ENCODE measurements around the gene WFS1. TPM values are rescaled to one million over a fixed set of nuclear protein-coding genes. Genes with fewer than 3 reads are reported as not detected.

WFS1 gene
- total and polyA plus RNA-seq, 2 of the 4 experiments (the other 2 are of a cell fraction) = 9.7 to 42.4 TPM

DNA sequence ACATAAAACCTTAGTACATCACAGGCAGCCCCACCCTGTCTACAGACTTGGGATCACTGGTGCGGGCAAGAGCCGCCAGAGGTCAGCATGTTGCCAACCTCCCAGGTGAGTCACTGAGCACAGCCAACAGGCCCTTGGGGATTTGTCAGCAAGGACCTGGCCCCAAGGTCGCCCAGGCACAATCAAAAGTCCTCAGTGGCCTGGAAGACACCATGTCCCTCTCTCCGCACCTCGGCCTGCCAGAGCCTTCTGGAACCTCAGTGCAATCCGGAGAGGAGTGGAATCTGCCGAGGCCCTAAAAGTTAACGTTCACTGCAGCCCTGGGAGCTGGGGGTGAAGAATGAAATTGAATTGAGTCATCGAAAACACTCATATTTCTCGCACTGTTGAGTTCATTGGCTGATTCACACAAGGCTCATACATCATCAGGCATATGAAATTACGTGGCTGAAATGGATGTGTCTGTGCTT is 74.3 kb downstream of the WFS1 start:
- H4K20me1 ChIP-seq (ENCODE audit: insufficient read depth, low read length) = no peaks in the 10 kb centered on the region
- POLR2A ChIA-PET (ENCODE audit: unreplicated experiment) = no interaction called here
- H2BK120ac ChIP-seq (ENCODE audit: low read depth, low read length) = no peak overlapping the region
- DNase-seq (peak; percentile 80), ATAC-seq (ENCODE audit: low read depth) (peak; percentile 87)
- H3K79me1 ChIP-seq (ENCODE audit: low read depth in 1 of 2, low read length in 2 of 2) = no peaks in the 10 kb centered on the region
- H3K4me3 ChIP-seq (ENCODE audit: insufficient read depth, low read depth, low read length) = no peak overlapping the region
- H3K9me3 ChIP-seq (ENCODE audit: control insufficient read depth, insufficient read depth, low read length) = no peaks in the 10 kb centered on the region
- in situ Hi-C loops (cut with MboI; ENCODE audit: low sequenced_read_pairs) (no loop called here), dilution Hi-C loops (cut with HindIII; ENCODE audit: low sequenced_read_pairs, unreplicated experiment) (no loop called here), intact Hi-C loops (cut with micrococcal nuclease) (no loop called here)
- H3K4me2 ChIP-seq (ENCODE audit: low read depth, low read length) = no peak overlapping the region
- H3K9ac ChIP-seq (ENCODE audit: low read depth, low read length) = no peak overlapping the region
- peaks cover 2% of the 10 kb centered on the region; the same call in 1 of the 2 replicates for H3K4me1 ChIP-seq (ENCODE audit: control insufficient read depth, insufficient read depth, low read length)
- H3K27ac ChIP-seq (ENCODE audit: insufficient read depth, low read length) = no peak overlapping the region
- H3K18ac ChIP-seq (ENCODE audit: low read depth, low read length) = no peak overlapping the region
- CTCF ChIA-PET = no interaction called here
- H4K5ac ChIP-seq (ENCODE audit: low read depth, low read length) = no peak overlapping the region
- H4K91ac ChIP-seq (ENCODE audit: insufficient read depth, low read depth, low read length) = no peak overlapping the region
- H3K27me3 ChIP-seq (ENCODE audit: control insufficient read depth, insufficient read depth, low read length) = peaks cover 15% of the 10 kb centered on the region
- no peaks in the 10 kb centered on the region for H3K9me1 ChIP-seq (ENCODE audit: insufficient read depth, low read length)
- BruUV-seq (replicated peaks) = no TSS peak
- H2BK20ac ChIP-seq (ENCODE audit: low read depth, low read length) = no peak overlapping the region
- no peak overlapping the region for H3K23ac ChIP-seq (ENCODE audit: low read depth, low read length)
- H3K14ac ChIP-seq (replicated peaks; ENCODE audit: low read depth, low read length) = no peak overlapping the region
- TF ChIP-seq, protein P1, sequence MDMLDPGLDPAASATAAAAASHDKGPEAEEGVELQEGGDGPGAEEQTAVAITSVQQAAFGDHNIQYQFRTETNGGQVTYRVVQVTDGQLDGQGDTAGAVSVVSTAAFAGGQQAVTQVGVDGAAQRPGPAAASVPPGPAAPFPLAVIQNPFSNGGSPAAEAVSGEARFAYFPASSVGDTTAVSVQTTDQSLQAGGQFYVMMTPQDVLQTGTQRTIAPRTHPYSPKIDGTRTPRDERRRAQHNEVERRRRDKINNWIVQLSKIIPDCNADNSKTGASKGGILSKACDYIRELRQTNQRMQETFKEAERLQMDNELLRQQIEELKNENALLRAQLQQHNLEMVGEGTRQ (IDR thresholded peaks at IDR 0.05; ENCODE audit: low read depth, low read length) = no peak
- 0 out of 2 replicates have a peak, but pooled peaks have one; percentile 7 for TF ChIP-seq CEBPB (IDR thresholded peaks at IDR 0.05; ENCODE audit: low read depth, low read length)
- no peak overlapping the region for H2AK9ac ChIP-seq (replicated peaks; ENCODE audit: low read depth, low read length, poor library complexity)
- no peak overlapping the region for H2BK5ac ChIP-seq (ENCODE audit: low read depth, low read length, poor library complexity, severe bottlenecking)
- no peaks in the 10 kb centered on the region for H3K36me3 ChIP-seq (ENCODE audit: control insufficient read depth, insufficient read depth, low read length)
- no peak overlapping the region for H3K4ac ChIP-seq (ENCODE audit: low read depth, low read length)
- no peak overlapping the region for H3K56ac ChIP-seq (ENCODE audit: extremely low read depth, insufficient read depth, low read length)
- WGBS, 2 experiments (ENCODE audit: extremely low coverage in 2 of 2, insufficient read length in 1 of 2) = 20% methylated on average over 1 of the region's 11 CpGs; no CpG with 5 or more reads in 1 of the 2 experiments
- H4K8ac ChIP-seq (ENCODE audit: low read depth in 2 of 2, low read length in 2 of 2) = no peak overlapping the region
- H2BK15ac ChIP-seq (ENCODE audit: low read depth, low read length) = no peak overlapping the region
- H2AFZ ChIP-seq (replicated peaks; ENCODE audit: low read length, poor library complexity) = no peak overlapping the region
- H2AK5ac ChIP-seq (ENCODE audit: low read depth, low read length) = no peak overlapping the region

All from IMR-90 (cell line).